MM.1S (cell line): ENCODE data around the gene METTL2A.
"Not testable (repeated sequence)": the region's sequence is repeated elsewhere in the genome, so short reads cannot be mapped to it uniquely, and the experiment has no call there.

Source experiments
- DNase-seq: peaks from one replicate; pipeline ENCODE4 v3.0.0-alpha.2; 2015
- H2AFZ ChIP-seq: fragments of 300-600 bp; sonication (generic); 2 replicates; pipeline ENCODE4 v1.6.0; 2016; ENCODE audit warnings: antibody characterized with exemption, low read length
- H3F3A ChIP-seq: fragments of 300-600 bp; sonication (generic); 2 replicates; pipeline ENCODE4 v1.6.1; 2016; ENCODE audit warnings: mild to moderate bottlenecking, antibody characterized with exemption, low read length, moderate library complexity, mixed read lengths; ENCODE audit not compliant: insufficient read depth
- H3K27ac ChIP-seq: fragments of 300-600 bp; sonication (generic); 2 replicates; pipeline ENCODE4 v1.5.1; 2016; ENCODE audit warnings: mild to moderate bottlenecking, low read length
- H3K27me3 ChIP-seq: fragments of 300-600 bp; sonication (generic); replicated peaks from 2 replicates; pipeline ENCODE4 v1.6.0; 2016; ENCODE audit warnings: low read length; ENCODE audit not compliant: insufficient read depth
- H3K36me3 ChIP-seq: fragments of 300-600 bp; sonication (generic); replicated peaks from 2 replicates; pipeline ENCODE4 v1.6.1; 2016; ENCODE audit warnings: mild to moderate bottlenecking, low read length, mixed read lengths; ENCODE audit not compliant: insufficient read depth
- H3K4me1 ChIP-seq: fragments of 300-600 bp; sonication (generic); 2 replicates; pipeline ENCODE4 v1.6.1; 2016; ENCODE audit warnings: low read length, mixed read lengths
- H3K4me2 ChIP-seq: fragments of 300-600 bp; sonication (generic); 2 replicates; pipeline ENCODE4 v1.6.0; 2016; ENCODE audit warnings: low read depth, low read length
- H3K4me3 ChIP-seq: fragments of 300-600 bp; sonication (generic); 2 replicates; pipeline ENCODE4 v1.5.1; 2016; ENCODE audit warnings: low read length, mixed read lengths
- H3K79me2 ChIP-seq: fragments of 300-600 bp; sonication (generic); 2 replicates; pipeline ENCODE4 v1.6.1; 2016; ENCODE audit warnings: mixed run types, low read length, mixed read lengths
- H3K9ac ChIP-seq: fragments of 300-600 bp; sonication (generic); 2 replicates; pipeline ENCODE4 v1.6.1; 2016; ENCODE audit warnings: low read length, mixed read lengths
- H3K9me2 ChIP-seq: fragments of 300-600 bp; sonication (generic); replicated peaks from 2 replicates; pipeline ENCODE4 v1.6.1; 2016; ENCODE audit warnings: mild to moderate bottlenecking, low read length, mixed read lengths; ENCODE audit not compliant: insufficient read depth
- H3K9me3 ChIP-seq: fragments of 300-600 bp; sonication (generic); replicated peaks from 2 replicates; pipeline ENCODE4 v1.6.1; 2016; ENCODE audit warnings: mild to moderate bottlenecking, low read length, mixed read lengths; ENCODE audit not compliant: insufficient read depth
- H4K20me1 ChIP-seq: fragments of 300-600 bp; sonication (generic); 2 replicates; pipeline ENCODE4 v1.6.1; 2016; ENCODE audit warnings: mild to moderate bottlenecking, low read length, moderate library complexity, mixed read lengths; ENCODE audit not compliant: insufficient read depth
- EZH2 ChIP-seq: fragments of 300-600 bp; sonication (generic); optimal IDR thresholded peaks from 2 replicates; pipeline ENCODE3; 2017; ENCODE audit warnings: low read depth, mild to moderate bottlenecking, antibody characterized with exemption, low read length, mixed read lengths
- EZH2phosphoT487 ChIP-seq: fragments of 300-600 bp; sonication (generic); IDR thresholded peaks from 2 replicates; pipeline ENCODE4 v1.6.1; 2018; ENCODE audit warnings: antibody characterized with exemption, low read length
- TF ChIP-seq, protein P1 (sequence below): fragments of 300-600 bp; sonication (generic); IDR thresholded peaks from 2 replicates; pipeline ENCODE4 v1.5.1; 2016; ENCODE audit warnings: antibody characterized with exemption, low read length, mixed read lengths

Gene METTL2A

DNA sequence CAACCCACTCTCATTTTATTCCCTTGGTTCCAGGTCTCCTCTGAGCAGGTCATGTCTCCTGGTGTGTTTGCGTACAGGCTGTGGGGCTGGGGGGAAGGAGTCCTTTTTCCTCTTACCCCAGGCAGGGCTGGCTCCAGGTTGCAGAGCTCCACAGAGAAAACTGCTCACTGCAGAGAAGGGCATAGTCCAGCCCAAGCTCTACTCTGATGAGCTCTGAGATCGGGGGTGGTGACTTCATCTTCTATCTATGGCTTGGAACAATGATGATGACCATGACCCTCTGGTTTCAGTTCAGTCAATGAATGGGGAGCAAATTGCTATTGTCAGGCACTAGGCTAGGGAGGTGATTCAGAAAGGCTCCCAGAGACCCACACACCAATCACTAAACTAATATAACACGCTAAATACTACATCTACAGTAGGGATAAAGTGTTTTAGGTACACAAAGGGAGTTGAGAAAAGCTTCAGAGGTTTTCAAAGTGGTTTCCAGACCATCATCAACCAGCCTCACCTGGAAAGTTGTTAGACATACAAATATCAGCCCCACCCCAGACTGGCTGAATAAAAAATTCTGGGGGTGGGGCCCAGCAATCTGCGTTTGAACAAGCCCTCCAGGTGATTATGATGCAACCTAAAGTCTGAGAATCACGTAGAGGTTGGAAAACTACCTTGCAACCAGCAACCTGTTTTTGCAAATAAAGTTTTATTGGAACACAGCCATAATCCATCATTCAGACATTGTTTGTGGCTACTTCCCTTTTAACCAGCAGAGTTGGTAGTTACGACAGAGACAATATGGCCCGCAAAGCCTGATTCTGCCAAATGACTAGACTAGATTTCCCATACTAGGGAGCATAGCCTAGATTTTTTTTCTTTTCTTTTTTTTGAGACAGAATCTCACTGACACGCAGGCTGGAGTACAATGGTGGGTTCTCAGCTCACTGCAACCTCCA lies 49.6 kb downstream of the METTL2A start:
- H3K4me2 ChIP-seq, H3K4me1 ChIP-seq, H4K20me1 ChIP-seq, H3K9ac ChIP-seq, H2AFZ ChIP-seq, H3K79me2 ChIP-seq, H3K4me3 ChIP-seq, H3F3A ChIP-seq, H3K36me3 ChIP-seq, H3K27me3 ChIP-seq, H3K9me3 ChIP-seq, H3K9me2 ChIP-seq: not testable (repeated sequence)
- DNase-seq: peak; percentile 7
- peak overlapping the region; percentile 21; the same call in 1 of the 2 replicates for H3K27ac ChIP-seq

DNA sequence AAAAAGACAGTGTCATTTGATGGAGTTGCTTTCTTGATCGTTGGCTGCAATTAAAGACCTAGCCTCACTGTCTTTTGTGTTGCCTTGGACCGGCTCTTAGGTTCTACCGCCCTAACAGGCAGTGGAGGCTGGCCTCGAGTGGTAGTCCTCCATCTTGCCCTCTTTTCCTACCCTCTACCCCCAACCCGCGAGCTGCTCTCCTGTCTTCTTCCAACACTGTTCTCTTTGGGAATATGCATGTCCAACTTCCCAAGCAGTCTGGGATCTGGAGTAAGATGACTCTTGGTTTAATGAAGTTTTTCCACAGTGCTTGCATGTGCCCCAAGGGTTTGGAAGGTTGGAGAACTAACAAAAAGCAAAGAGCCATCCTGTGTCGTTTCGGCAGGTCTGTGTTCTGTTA lies 53.4 kb downstream of the METTL2A start:
- not testable (repeated sequence) for H3K36me3 ChIP-seq, H3K4me1 ChIP-seq, H4K20me1 ChIP-seq, H3K27me3 ChIP-seq, H3K9me3 ChIP-seq, H3K27ac ChIP-seq, DNase-seq, H3K9me2 ChIP-seq, H3K9ac ChIP-seq, H3K4me3 ChIP-seq, H3F3A ChIP-seq, H2AFZ ChIP-seq
- peaks cover 36% of the 10 kb centered on the region for H3K79me2 ChIP-seq
- H3K4me2 ChIP-seq: peak overlapping the region; percentile 60; the same call in 1 of the 2 replicates

GRCh38 chr17:62477718-62478408 lies 54.2 kb downstream of the METTL2A start:
- peak overlapping the region; percentile 60; the same call in 1 of the 2 replicates for H3K4me2 ChIP-seq
- H3K36me3 ChIP-seq, H3K27ac ChIP-seq, H3K27me3 ChIP-seq, H3K9me3 ChIP-seq, H2AFZ ChIP-seq, H3K9me2 ChIP-seq, H3F3A ChIP-seq, H3K4me1 ChIP-seq, H4K20me1 ChIP-seq: not testable (repeated sequence)
- peak overlapping the region; percentile 49; the same call in 1 of the 2 replicates for H3K9ac ChIP-seq
- peak overlapping the region; percentile 62 for H3K4me3 ChIP-seq
- peak; percentile 10 for DNase-seq
- H3K79me2 ChIP-seq: peaks cover 43% of the 10 kb centered on the region

GRCh38 chr17:62478424-62478879 lies 54.8 kb downstream of the METTL2A start, which contains the start of gene TLK2:
Gene TLK2, plus strand, starts transcription at chr17:62478825. Its CDS starts 2,301 bp downstream, at chr17:62481126.
- no peaks in the 10 kb centered on the region; the same call in 1 of the 2 replicates for H3K4me1 ChIP-seq
- H3K27me3 ChIP-seq: no peaks in the 10 kb centered on the region
- no peaks in the 10 kb centered on the region for H3K36me3 ChIP-seq
- TF ChIP-seq EZH2phosphoT487: no peak
- TF ChIP-seq, protein P1, sequence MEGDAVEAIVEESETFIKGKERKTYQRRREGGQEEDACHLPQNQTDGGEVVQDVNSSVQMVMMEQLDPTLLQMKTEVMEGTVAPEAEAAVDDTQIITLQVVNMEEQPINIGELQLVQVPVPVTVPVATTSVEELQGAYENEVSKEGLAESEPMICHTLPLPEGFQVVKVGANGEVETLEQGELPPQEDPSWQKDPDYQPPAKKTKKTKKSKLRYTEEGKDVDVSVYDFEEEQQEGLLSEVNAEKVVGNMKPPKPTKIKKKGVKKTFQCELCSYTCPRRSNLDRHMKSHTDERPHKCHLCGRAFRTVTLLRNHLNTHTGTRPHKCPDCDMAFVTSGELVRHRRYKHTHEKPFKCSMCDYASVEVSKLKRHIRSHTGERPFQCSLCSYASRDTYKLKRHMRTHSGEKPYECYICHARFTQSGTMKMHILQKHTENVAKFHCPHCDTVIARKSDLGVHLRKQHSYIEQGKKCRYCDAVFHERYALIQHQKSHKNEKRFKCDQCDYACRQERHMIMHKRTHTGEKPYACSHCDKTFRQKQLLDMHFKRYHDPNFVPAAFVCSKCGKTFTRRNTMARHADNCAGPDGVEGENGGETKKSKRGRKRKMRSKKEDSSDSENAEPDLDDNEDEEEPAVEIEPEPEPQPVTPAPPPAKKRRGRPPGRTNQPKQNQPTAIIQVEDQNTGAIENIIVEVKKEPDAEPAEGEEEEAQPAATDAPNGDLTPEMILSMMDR: no peak
- no peak for TF ChIP-seq EZH2
- H3K4me2 ChIP-seq: peak within 1 kb of the TSS; percentile 76; the same call in 1 of the 2 replicates
- H3K9me2 ChIP-seq: no peaks in the 10 kb centered on the region
- no peaks in the 10 kb centered on the region for H3F3A ChIP-seq
- no peak within 1 kb of the TSS; the same call in 1 of the 2 replicates for H2AFZ ChIP-seq
- peak within 1 kb of the TSS; percentile 78 for H3K9ac ChIP-seq
- H4K20me1 ChIP-seq: no peaks in the 10 kb centered on the region
- peak within 1 kb of the TSS; percentile 58; the same call in 1 of the 2 replicates for H3K27ac ChIP-seq
- peaks cover 49% of the 10 kb centered on the region for H3K79me2 ChIP-seq
- H3K9me3 ChIP-seq: no peaks in the 10 kb centered on the region
- peak; percentile 80 for DNase-seq
- peak within 1 kb of the TSS; percentile 82 for H3K4me3 ChIP-seq

- H2AFZ ChIP-seq, H3K4me1 ChIP-seq, H4K20me1 ChIP-seq, H3F3A ChIP-seq, H3K27me3 ChIP-seq, H3K36me3 ChIP-seq, H3K9me2 ChIP-seq, H3K9me3 ChIP-seq: not testable (repeated sequence)
- Histone ChIP-seq H3K27ac (peak overlapping the region; percentile 58; the same call in 1 of the 2 replicates), H3K4me3 (peak overlapping the region; percentile 82), H3K9ac (peak overlapping the region; percentile 78; the same call in 1 of the 2 replicates), H3K4me2 (peak overlapping the region; percentile 76; the same call in 1 of the 2 replicates), H3K79me2 (peaks cover 55% of the 10 kb centered on the region)
- peak; percentile 21 for DNase-seq
Observed at GRCh38 chr17:62478880-62479638, 55.4 kb downstream of the METTL2A start.

- DNase-seq, H3F3A ChIP-seq, H2AFZ ChIP-seq, H4K20me1 ChIP-seq, H3K9me2 ChIP-seq, H3K4me1 ChIP-seq, H3K36me3 ChIP-seq, H3K9me3 ChIP-seq, H3K27me3 ChIP-seq: not testable (repeated sequence)
- peak overlapping the region; percentile 58; the same call in 1 of the 2 replicates for H3K27ac ChIP-seq
- peaks cover 57% of the 10 kb centered on the region for H3K79me2 ChIP-seq
- peak overlapping the region; percentile 78 for H3K9ac ChIP-seq
- H3K4me3 ChIP-seq: peak overlapping the region; percentile 82
- H3K4me2 ChIP-seq: peak overlapping the region; percentile 76
Observed at GRCh38 chr17:62479639-62480258, 56.1 kb downstream of the METTL2A start.
